HUDEP-2 (cell line): Measurements from ENCODE around the gene ZNF827.
A peak's percentile ranks its signal among the peaks of the same experiment; 100 is the strongest.

Experiments
- DNase-seq, 76 experiments: peaks; one replicate each; lab custom pipeline; 2025; ENCODE audit not compliant: unreplicated experiment in 76 of 76; lab: John Stamatoyannopoulos, UW

Gene ZNF827

GRCh38 chr4:145938618-145939440 lies at the start of gene ZNF827:
Gene ZNF827, minus strand, starts transcription at chr4:145938823. Its CDS starts 416 bp downstream, at chr4:145938407.
- DNase-seq: peak in 4 of 76 experiments; percentile 1 to 6 (median 4)

DNA sequence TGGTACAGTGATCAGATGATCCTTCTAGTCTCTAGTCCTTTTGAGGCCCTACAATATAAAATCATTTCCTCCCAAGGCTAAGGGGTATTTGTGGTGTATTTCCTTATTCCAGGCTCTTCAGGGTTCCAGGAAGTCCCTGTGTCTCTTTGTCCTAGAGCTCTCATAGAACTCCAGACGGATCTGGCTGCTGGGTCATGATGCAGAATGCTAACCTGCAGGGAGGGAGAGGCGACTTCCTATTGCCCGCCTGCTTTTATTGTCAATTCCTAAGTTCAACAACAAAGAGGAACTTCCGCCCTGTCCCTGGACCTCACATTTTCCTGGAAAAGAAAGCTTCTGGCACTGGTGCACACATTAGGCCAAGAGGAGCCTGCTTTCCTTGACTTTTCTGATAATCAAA lies 45.9 kb upstream of the ZNF827 start:
- DNase-seq: no peak

DNA sequence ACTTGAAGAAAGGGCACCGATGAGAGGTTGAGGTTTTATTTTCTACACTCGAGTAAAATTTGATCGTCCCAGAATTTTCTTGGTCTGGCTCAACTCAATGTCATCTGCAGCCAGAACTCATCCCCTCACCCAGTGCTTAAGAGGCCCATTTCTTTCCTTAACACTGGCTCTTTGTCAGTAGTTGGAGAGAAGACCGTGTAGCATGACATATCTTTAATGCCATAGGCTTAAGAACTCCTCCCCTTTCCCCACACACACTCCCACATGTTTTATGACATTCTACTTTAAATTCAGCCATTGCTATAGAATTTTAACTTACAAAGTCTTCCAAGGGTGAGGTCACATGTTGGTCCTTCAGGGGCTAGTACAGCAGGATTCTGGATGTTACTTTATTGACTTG lies 44.2 kb upstream of the ZNF827 start:
- no peak for DNase-seq

DNA sequence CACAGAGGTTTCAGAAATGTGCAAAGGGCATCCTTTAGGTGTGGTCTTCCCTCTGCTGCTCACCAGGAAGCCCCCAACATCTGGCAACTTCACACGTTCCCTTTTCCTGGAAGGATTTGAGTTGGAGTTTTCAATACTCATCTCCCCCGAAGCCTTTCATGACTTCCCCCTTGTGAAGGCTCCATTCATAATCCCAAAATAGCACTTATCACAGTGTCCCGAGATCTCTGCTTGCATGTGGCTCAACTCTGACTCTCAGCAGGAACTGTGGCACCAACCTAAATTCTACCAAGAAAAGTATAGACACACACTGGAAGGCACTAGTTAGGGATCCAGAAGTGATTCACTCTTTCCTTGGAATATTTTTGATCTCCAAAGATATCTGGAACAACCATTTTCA lies 40.5 kb upstream of the ZNF827 start:
- DNase-seq: no peak

GRCh38 chr4:145976680-145977079 lies 38.1 kb upstream of the ZNF827 start:
- DNase-seq: no peak

DNA sequence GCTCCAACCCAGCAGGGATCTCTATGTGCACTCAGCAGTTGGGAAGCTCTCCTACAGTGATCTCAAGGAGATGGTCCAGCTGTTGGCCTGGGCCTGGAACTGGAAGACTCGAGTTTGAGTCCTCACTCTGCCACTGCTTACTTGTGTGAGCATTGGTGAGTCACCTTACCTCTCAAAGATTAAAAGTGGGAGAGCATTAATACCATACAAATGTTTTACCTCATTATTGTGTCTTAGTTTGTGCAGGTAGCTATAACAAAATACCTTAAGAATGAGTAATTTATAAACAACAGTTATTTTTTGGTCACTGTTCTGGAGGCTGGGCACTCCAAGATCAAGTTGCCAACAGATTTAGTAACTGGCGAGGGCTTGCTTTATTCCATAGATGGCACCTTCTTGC lies 21.4 kb upstream of the ZNF827 start:
- no peak for DNase-seq

DNA sequence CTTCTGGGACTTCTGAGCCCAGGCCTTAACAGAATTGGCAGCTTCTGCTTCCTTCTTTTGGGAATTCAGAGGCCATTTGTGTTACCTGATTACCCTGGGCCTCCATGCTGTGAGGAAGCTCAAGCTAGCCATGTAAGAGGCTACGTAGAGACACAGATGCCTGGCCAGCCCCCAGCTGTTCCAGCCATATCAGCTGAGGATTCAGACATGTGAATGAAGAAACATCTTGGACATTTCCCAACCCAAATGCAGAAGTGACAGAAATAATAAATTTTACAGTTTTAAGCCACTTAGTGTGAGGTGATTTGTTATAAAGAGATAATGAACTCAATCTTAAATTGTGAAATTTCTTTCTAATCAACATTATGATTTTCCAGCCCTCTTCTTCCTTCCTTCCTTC lies 18.7 kb upstream of the ZNF827 start:
- DNase-seq: no peak

GRCh38 chr4:145956288-145956890 lies 17.8 kb upstream of the ZNF827 start:
- peak in 6 of 76 experiments; percentile 6 to 52 (median 20) for DNase-seq

GRCh38 chr4:145954924-145955339 lies 16.3 kb upstream of the ZNF827 start:
- DNase-seq: peak in 64 of 76 experiments; percentile 1 to 86 (median 54)

DNA sequence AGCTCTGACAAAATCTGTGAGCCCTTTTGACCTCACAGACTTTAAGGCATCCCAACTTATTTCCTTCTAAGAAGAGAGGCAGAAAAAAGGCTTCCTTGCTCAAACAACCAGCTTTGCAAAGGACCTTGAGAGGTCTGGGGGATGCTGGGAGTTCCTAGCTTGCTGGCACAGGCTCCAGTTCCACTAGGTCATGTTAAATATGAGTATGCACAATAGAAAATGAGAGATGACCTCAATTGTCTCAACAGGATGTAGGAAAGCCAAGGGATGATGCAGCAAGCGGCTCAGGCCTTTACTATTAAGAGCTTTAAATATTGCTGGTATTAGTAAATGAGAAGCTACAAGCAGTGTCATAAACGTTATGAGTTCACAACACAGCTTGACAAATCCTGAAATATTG lies 13.3 kb upstream of the ZNF827 start:
- DNase-seq: no peak

DNA sequence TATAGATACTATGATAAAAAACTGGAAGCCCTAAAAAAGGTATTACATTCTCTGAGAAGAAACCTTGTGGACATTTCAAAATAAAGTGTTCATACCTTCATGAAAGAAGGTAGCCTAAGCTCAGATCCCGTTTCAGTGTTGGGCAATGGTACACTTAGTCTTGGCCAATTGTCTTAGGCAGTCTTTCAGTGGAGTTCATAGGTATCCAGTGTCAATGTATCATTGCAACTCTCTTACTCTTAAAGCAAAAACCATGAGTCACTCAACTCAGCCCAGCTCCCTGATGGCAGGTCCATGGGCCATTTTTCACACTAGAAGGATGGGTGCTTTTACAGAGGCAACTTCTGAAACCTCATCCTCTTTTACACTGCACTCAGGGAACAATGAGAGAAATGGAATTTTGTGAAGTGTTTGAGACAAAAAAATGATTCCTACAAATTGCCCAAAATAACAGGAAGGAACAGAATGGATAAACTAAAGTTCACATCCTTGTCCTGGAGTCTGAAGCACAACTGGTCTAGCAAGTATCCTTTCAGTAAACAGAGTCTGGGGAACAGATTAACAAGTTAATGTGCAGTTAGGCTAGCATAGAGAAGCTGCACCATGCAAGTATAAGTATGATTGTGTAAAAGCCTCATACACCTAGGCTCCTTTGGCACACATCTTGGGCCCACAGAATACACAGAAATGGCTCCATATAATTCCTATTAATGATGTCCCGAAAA lies 7.0 kb upstream of the ZNF827 start:
- DNase-seq: no peak

GRCh38 chr4:145944886-145945285 lies 6.3 kb upstream of the ZNF827 start:
- no peak for DNase-seq

GRCh38 chr4:145939856-145940255 lies 1.2 kb upstream of the ZNF827 start:
- no peak for DNase-seq

- no peak for DNase-seq
Measured at GRCh38 chr4:145939441-145939750, 773 bp upstream of the ZNF827 start.

- no peak for DNase-seq
Measured at GRCh38 chr4:145937971-145938611, 532 bp downstream of the ZNF827 start.

DNA sequence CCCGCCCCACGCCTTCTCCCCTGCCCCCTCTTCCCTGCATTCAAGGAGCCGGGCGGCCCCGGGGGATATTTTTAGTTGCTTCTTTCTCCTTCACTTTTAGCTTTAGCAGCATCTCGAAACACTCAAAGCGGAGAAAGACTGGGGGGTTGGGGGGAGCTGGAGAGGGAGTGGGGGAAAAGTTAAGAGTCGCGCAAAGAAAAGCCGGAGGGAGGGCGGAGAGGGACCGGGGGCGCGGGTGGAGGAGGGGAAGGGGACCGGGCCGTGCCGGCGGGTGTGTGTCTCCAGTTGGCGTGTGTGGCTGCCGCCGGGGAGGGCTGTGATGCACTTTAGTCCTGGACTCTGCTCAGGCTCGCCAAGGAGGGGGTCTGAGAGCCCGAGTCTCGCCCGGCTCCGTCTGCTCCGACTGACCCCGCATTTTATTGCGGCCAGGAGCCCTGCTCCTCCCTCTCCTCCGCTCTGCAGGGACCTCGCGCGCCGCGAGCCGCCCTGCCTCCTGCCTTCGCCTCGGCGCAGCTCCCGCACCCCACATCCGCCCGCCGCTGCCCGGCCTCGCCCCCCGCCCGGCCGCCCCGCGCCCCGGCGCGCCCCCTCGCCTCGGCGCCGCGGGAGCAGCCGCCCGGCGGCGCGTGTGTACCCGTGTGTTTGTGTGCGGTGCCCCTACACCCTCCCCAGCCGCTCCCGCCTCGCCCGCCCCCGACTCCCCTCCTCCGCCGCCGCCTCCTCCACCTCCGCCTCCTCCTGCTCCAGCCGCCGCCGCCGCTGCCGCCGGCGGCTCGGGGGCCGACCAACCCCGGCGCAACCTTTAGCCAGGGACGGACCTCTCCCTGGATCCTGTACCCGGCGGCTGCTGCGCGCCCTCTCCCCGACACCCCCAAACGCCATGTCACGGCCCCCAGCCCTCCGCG lies 1.4 kb downstream of the ZNF827 start:
- peak in 1 of 76 experiments; percentile 4 for DNase-seq

GRCh38 chr4:145936142-145936996 lies 2.3 kb downstream of the ZNF827 start:
- DNase-seq: peak in 2 of 76 experiments; percentile 2 to 19

- no peak for DNase-seq
Measured at GRCh38 chr4:145935253-145936141, 3.1 kb downstream of the ZNF827 start.
